WI38 (cell line): Measurements from ENCODE around the gene THAP9.

ENCODE experiments used
- H3K4me3 ChIP-seq: 2 replicates; pipeline ENCODE4 v1.5.1; 2011; ENCODE audit warnings: low read depth, mild to moderate bottlenecking, control low read depth, low read length
- CTCF ChIP-seq: IDR thresholded peaks from 2 replicates; pipeline ENCODE4 v1.5.1; 2012; ENCODE audit warnings: low read depth, mild to moderate bottlenecking, control low read depth, low read length

Gene THAP9

GRCh38 chr4:82890528-82890900, 10.0 kb upstream of the THAP9 start:
- TF ChIP-seq CTCF, result no peak
- H3K4me3 ChIP-seq, result peak overlapping the region; percentile 99

GRCh38 chr4:82890901-82891706, 9.4 kb upstream of the THAP9 start, which contains the start of gene SEC31A:
TSS of gene SEC31A (minus strand) at chr4:82891153. CDS start at chr4:82881936, 9,217 bp downstream.
- no peak for TF ChIP-seq CTCF
- peak within 1 kb of the TSS; percentile 99 for H3K4me3 ChIP-seq

DNA sequence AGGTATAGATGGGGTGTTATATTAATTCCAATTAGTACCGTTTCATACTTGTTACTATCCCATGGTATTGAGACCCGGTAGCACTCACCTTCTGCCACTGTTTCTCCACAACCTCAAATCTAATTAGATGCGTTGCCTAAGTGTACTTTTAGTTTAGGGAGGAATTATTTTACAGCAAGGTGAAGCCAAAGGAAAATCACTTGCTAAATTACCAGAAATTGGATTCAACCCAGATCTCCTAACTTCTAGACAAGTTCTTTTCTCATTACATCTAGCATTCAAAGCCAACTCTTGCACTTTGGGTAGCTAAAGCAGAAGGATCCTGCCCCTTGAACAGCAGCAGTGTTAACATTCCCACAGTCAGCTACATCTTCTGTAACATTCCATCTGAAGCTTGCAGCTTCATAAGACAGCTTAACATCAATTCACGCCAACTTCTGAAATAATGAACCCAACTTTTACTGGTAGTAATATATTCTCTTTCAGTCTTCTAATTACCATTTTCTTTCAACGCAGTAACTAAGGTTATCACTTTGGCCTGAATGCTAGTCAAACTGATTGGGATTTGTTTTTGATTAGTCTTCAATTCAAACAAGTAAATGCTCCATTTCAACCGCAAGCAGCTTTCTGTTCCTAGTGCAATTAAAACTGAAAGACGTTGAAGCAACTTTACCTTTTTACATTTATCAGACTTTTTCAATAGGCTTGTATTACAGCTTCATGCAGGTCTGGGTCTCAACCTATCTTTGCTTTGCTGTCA, 8.6 kb upstream of the THAP9 start:
- peak overlapping the region; percentile 99 for H3K4me3 ChIP-seq
- TF ChIP-seq CTCF, result no peak

DNA sequence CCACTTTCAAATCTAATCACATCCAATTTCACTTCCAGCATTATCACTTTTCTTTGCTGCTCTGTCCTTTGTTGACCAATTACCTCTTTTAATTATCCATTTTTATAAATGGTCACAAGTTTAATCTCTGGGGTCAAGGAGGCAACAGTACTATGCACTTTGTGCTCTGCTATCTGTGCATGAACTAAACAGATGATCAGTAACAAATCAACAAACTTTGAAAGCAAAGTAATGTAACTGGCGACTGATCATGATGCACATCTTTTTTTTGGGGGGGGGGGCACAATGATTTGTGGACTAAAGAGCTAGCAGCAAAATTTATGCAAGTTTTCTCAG, 8.1 kb upstream of the THAP9 start:
- H3K4me3 ChIP-seq, result no peak overlapping the region
- TF ChIP-seq CTCF, result no peak

DNA sequence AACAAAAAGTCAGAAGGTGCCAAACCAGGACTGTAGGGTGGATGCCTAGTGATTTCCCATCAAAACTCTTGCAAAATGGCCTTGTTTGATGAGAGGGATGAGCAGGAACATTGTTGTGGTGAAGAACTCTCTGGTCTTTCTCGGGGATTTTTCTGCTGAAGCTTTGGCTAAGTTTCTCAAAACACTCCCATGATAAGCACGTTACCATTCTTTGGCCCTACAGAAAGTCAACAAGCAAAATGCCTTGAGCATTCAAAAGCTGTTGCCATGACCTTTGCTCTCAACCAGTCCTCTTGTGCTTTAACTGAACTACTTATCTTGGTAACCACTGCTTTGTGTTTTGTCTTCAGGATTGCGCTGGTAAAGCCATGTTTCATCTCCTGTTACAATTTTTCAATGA, 6.6 kb upstream of the THAP9 start:
- no peak for TF ChIP-seq CTCF

GRCh38 chr4:82896755-82897154, 3.8 kb upstream of the THAP9 start:
- TF ChIP-seq CTCF, result no peak
- H3K4me3 ChIP-seq, result no peak overlapping the region

More for the DNA sequence above, 6.6 kb upstream of the THAP9 start:
- H3K4me3 ChIP-seq, result no peak overlapping the region
